NCI-H82 treated with DMSO at 0.1 percent for 48 hours (cell line): ENCODE measurements around the gene ABCD4.
"Not testable (repeated sequence)": the region's sequence is repeated elsewhere in the genome, so short reads cannot be mapped to it uniquely, and the experiment has no call there.

Source experiments
- DNase-seq: peaks from one replicate; lab custom pipeline; 2025; ENCODE audit not compliant: unreplicated experiment; lab: John Stamatoyannopoulos, UW

The ABCD4 gene

DNA sequence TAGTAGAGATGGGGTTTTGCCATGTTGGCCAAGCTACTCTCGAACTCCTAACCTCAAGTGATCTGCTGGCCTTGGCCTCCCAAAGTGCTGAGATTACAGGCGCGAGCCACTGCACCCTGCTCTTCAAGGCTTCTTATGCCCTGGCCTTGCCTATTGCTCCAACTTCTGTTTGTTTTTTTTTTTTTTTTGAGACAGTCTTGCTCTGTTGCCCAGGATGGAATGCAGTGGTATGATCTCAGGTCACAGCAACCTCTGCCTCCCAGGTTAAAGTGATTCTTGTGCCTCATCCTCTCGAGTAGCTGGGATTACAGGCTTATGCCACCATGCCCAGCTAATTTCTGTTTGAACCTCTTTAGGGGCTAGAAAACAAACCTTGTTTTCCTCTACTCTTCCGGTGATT lies 6.0 kb upstream of the ABCD4 start:
- no peak for DNase-seq

- peak; percentile 16 for DNase-seq
Observed at GRCh38 chr14:74302152-74302628, 544 bp downstream of the ABCD4 start.

DNA sequence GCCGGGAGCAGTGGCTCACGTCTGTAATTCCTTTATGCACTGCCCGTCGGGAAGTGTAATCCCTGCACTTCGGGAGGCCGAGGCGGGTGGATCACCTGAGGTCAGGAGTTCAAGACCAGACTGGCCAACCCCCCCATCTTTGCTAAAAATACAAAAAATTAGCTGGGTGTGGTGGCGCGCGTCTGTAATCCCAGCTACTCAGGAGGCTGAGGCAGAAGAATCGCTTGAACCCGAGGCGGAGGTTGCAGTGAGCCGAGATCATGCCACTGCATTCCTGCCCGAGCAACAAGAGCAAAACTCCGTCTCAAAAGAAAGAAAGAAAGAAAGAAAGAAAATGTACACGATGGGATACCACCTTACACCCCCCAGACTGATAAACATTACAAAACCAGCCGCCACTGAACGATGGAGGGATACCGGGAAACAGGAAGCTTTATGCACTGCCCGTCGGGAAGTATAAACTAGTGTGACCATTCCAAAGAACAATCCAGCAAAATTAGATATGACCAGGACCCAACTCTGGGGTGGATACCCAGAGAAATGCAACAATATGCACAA lies 1.1 kb downstream of the ABCD4 start:
- DNase-seq, result no peak

GRCh38 chr14:74299061-74299545 lies 3.6 kb downstream of the ABCD4 start:
- DNase-seq, result no peak

DNA sequence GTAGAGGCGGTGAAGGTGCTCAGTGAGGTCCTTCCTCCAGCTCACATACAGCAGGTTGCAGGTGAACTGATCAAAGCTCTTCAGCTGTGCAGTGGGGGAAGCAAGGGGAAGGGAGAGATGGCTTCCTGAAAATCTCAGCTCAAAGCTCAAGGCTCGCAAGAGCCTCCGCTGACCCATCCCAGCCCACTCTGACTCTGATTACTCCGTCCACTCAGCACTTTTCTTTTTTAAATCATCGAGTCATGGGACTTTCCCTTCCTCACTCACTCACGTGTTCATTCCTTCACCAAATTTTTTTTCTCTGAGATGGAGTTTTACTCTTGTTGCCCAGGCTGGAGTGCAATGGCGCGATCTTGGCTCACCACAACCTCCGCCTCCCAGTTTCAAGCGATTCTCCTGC lies 4.7 kb downstream of the ABCD4 start:
- DNase-seq, result no peak

GRCh38 chr14:74296037-74296467 lies 6.7 kb downstream of the ABCD4 start:
- no peak for DNase-seq

DNA sequence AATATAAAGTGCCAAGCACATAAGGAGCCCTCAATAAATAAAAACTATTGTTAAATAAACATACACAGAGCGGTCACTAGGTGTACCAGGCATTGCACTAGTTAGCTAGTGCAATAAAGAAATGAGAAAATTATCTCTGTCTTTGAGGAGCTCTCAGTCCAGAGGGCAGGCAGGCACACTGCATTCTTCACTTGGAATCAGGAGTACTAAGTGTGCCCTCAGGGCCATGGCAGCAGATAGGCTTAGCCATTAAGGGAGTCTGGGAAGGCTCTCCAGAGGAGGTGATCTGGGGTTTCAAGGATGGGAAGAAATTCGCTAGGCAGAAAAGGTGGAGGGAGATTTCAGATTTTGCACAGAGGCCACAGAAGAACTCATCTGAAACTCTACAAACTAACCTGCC lies 9.1 kb downstream of the ABCD4 start:
- DNase-seq, result no peak

DNA sequence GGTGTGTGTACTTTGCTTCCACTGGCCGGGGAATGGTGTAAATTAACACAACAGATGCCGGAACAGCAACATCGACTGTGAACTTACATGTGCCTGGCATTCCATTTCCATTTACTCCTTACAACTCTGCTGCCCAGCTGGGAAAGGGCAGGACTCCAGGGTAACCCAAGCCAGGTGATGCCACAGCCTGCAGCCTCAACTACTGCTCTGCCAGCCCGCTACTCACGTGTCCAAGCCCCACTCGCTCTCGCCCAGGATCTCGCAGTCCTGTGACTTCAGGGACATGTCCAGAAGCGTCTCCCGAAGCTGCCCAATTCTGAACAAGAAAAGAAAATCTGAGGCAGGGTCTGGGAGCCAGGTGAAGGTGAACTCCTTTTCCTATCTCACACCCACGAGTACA lies 10.7 kb downstream of the ABCD4 start:
- no peak for DNase-seq

DNA sequence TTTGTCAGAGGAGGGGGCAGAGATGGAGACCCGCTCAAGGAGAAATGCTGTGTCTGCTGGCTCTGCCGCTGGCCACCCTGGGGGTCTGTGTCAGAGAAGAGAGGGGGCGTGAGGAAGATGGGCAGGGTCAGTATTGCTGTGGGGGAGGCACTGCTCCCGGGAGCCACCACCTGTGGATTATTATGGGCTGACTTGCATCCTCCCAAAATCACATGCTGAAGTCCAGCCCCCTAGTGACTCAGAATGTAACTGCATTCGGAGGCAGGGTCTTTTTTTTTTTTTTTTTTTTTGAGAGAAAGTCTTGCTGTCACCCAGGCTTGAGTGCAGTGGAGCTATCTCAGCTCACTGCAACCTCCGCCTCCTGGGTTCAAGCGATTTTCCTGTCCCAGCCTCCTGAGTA lies 12.3 kb downstream of the ABCD4 start:
- DNase-seq, result no peak

DNA sequence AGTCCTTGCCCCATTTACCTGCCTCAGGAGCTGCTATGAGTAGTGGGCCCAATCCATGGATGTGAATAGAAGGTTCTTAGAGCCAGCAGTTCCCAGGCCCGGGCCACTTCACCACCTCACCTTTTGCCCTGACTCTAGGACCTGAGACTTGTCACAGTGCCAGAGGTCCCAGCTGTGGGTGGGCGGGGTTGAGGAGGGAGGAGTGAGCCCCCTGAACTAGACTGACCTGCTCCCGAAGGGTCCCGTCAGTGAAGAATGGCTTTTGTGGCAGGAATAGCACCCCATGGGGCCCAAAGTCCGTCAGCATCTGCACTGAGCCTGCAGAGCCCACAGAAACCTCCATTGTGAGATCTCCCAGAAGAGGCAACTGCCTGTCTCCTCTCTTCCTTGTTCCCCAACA lies 12.9 kb downstream of the ABCD4 start:
- no peak for DNase-seq

DNA sequence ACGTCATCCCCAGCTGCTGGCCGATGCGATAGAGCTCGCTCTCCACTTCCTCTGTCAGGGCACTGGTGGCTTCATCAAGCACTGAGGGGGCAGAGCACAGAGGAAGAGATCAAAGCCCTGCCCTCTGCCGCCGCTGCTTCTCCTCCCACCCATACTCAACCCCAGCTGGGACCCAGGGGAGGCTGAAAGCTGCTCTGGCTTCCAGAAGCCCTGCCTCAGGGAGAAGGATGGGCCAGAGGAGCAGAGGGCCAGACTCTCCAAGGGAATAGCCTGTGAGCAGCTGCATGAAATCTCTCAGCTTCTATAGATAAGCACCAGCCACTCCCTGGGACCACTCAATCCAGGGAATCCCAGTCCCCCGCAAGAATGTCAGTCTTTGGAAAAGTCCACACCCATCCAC lies 16.0 kb downstream of the ABCD4 start:
- no peak for DNase-seq

- no peak for DNase-seq
Observed at GRCh38 chr14:74281069-74281468, 21.7 kb downstream of the ABCD4 start.

GRCh38 chr14:74278080-74278479 lies 24.7 kb downstream of the ABCD4 start:
- no peak for DNase-seq

DNA sequence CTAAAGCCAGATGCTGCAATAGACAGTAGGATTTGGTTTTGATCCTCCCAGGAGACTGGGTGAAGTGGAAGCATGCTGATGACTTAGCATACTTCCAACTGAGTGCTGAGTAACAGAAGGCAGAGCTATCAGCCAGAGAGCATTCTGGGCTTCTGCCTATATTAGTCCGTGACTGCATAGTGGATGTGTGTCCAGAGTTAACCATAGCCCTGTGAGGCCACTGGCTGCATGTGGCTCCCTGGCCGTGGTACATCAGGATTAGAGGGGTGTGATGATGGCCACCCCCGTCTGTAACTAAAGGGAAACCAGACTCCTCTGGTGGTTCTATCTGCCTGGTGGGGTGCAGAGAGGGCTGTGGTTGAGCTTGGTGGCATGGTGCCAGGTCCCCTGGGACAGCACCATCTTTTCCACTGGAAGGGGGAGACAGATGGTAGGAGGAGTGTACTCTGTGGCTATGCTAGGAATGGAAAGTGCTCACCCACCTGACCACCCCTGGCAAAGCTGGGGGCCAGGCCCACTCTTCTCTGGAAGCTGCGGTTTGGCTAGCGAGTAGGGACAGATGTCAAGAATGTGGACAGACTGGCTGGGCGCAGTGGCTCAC lies 27.4 kb downstream of the ABCD4 start:
- DNase-seq, result peak; percentile 83

DNA sequence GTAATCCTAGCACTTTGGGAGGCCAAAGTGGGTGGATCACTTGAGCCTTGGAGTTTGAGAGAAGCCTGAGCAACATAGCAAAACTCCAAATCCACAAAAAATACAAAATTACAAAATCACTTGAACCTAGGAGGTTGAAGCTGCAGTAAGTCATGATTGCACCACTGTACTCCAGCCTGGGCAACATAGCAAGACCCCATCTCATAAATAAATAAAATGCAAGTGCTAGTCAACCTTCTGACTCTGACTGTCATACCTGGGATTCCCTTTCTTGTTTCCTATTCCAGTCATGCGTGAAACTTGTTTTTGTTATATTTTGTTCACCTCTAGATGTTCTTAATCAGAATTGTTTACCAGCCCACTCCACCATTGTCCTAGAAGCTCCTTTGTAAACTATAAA lies 31.4 kb downstream of the ABCD4 start:
- no peak for DNase-seq

DNA sequence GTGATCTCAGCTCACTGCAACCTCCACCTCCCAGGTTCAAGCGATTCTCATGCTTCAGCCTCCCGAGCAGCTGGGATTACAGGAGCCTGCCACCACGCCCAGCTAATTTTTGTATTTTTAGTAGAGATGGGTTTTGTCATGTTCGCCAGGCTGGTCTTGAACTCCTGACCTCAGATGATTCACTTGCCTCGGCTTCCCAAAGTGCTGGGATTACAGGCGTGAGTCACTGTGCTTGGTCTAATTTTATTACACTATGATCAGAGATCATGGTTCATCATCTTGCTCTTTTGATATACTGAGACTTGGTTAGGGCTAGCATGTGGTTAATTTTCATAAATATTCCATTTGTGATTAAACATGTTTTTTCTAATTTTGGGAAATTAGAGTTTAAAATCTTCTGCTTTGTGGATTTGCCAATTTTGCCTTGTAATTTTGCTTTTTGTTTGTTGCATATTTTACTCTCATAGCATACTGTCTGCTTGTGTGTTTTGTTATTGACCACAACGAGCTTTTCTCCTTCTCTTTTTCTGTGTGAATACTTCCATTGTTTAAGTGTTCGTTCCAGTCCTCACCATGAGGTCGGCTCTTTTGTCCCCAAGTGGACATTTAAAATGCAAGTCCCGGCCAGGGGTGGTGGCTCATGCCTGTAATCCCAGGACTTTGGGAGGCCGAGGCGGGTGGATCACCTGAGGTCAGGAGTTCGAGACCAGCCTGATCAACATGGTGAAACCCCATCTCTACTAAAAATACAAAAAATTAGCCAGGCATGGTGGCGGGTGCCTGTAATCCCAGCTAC lies 32.2 kb downstream of the ABCD4 start:
- not testable (repeated sequence) for DNase-seq

GRCh38 chr14:74267588-74267987 lies 35.1 kb downstream of the ABCD4 start:
- no peak for DNase-seq

DNA sequence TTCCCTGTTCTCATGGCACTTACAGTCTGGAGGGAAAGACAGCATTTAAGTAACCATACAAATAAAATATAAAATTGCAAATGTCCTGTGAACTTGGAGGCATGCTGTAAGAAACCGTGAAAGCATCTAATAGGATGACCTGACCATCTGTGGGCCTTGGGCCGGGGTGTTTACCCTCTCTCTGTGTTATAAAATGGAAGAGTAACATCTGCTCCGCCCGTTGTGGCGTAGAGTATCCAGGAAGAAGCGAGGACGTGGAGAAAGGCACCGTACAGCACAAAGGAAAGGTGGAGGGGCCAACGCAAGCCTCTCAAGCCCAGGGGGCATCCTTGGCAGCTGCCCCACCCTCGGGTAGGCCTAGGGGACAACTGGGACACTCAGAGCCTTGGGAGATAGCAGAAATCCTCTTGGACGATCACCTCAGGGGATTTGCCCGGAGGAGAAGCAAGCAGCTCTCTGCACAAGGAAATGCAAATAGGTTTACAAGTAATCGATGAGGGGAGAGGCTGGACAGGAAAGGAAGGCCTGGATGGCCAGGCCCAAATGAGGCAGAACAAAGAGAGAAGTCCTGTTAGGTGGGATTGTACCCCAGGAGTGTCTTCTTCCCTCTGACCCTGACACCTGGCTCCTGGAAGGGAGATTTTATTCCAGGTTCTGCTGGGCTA lies 37.3 kb downstream of the ABCD4 start:
- peak; percentile 77 for DNase-seq

- DNase-seq, result no peak
Observed at GRCh38 chr14:74263921-74264320, 38.8 kb downstream of the ABCD4 start.

GRCh38 chr14:74263181-74263580 lies 39.6 kb downstream of the ABCD4 start:
- no peak for DNase-seq

- no peak for DNase-seq
Observed at GRCh38 chr14:74262076-74262475, 40.7 kb downstream of the ABCD4 start.

GRCh38 chr14:74261288-74261687 lies 41.4 kb downstream of the ABCD4 start:
- DNase-seq, result no peak
